Lower leg skin (tissue), 4 donors: ENCODE measurements around the gene AKT3. TPM values are rescaled to one million over a fixed set of nuclear protein-coding genes. Genes with fewer than 3 reads are reported as not detected.

ENCODE experiments used
- DNase-seq, 2 donors: peaks; one replicate each; pipeline ENCODE4 v3.0.0-alpha.2; 2019; ENCODE audit warnings: low spot score in 2 of 2
- H3K4me3 ChIP-seq: fragments of 200-600 bp; sonication (generic); 2 replicates; pipeline ENCODE4 v1.5.1; 2017; ENCODE audit warnings: mild to moderate bottlenecking, low read depth; ENCODE audit not compliant: poor library complexity, severe bottlenecking
- POLR2A ChIP-seq, 2 donors: fragments of 450-650 bp; IDR thresholded peaks; one replicate each; pipeline ENCODE4 v1.6.1; 2016 to 2017; ENCODE audit warnings: antibody characterized with exemption in 2 of 2, mild to moderate bottlenecking in 1 of 2, moderate library complexity in 1 of 2
- WGBS, 2 donors: methylation state at CpG; one replicate each; pipeline ENCODE4 v1.1.5; 2018; 5-methylcytosine and 5-hydroxymethylcytosine counted together
- intact Hi-C: fragments of 100-400 bp; cut with DNase I; formaldehyde crosslinking; loops from one replicate; pipeline ENCODE4 v1.15.0; 2023; ENCODE audit warnings: low total_unique reads
- total RNA-seq, 4 donors: library from RNA; depleted of rRNA; stranded (reverse); fragments of >200 nt; gene quantifications; one replicate each; pipeline ENCODE4 v1.1.0, GENCODE V29; 2016
- TF ChIP-seq, protein P1 (sequence below), 3 donors: fragments of 450-650 bp; IDR thresholded peaks; one replicate each; pipeline ENCODE4 v1.5.1; 2016; ENCODE audit warnings: antibody characterized with exemption in 3 of 3, mild to moderate bottlenecking in 3 of 3, moderate library complexity in 2 of 3

AKT3 gene
- total RNA-seq, 4 donors from 2014 or later: 7.8 to 16.3 (median 10.4) TPM

DNA sequence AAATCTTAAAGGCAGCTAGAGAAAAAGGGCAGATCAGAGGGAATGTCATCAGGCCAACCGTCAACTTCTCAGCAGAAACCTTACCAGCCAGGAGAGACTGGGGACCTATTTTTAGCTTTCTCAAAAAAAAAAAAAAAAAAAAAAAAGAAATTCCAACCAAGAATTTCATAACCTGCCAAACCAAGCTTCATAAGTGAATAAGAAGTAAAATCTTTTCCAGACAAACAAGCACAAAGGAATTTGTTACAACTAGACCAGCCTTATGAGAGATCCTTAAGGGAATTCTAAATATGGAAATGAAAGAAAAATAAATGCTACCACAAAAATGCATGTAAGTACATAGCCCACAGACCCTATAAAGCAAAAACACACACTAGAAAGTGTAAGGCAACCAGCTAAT is 267.7 kb downstream of the AKT3 start:
- WGBS, 2 donors: 85 to 100% methylated on average over 1 of the region's 1 CpG
- intact Hi-C loops: no loop called here

DNA sequence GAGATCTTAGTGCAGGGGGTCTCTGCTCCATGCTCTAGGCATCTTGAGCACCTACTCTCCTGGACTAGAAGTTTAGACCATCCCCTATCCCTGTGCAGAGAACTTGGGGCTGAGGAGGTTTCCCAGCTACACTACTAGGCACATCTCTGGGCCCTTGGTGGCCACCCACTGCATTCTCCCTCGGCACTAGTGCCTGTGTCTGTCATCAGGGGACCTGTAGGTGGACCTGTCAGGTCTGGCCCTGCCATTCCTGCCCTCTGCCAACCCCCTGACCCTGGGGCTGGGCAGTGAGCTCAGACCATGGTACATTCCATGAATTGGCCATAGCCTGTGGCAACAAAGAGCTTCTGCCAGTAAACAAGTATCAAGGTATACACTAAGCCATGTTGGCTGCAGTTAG is 269.1 kb downstream of the AKT3 start:
- no peak overlapping the region for H3K4me3 ChIP-seq
- TF ChIP-seq POLR2A (IDR thresholded peaks at IDR 0.05): no peak
- TF ChIP-seq, protein P1, sequence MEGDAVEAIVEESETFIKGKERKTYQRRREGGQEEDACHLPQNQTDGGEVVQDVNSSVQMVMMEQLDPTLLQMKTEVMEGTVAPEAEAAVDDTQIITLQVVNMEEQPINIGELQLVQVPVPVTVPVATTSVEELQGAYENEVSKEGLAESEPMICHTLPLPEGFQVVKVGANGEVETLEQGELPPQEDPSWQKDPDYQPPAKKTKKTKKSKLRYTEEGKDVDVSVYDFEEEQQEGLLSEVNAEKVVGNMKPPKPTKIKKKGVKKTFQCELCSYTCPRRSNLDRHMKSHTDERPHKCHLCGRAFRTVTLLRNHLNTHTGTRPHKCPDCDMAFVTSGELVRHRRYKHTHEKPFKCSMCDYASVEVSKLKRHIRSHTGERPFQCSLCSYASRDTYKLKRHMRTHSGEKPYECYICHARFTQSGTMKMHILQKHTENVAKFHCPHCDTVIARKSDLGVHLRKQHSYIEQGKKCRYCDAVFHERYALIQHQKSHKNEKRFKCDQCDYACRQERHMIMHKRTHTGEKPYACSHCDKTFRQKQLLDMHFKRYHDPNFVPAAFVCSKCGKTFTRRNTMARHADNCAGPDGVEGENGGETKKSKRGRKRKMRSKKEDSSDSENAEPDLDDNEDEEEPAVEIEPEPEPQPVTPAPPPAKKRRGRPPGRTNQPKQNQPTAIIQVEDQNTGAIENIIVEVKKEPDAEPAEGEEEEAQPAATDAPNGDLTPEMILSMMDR (IDR thresholded peaks at IDR 0.05): no peak
- 73 to 100% methylated on average over 1 of the region's 1 CpG for WGBS, 2 donors
- intact Hi-C loops: no loop called here
- no peak for DNase-seq

More for the DNA sequence above, 267.7 kb downstream of the AKT3 start:
- H3K4me3 ChIP-seq: no peak overlapping the region
- no peak for DNase-seq
- TF ChIP-seq, protein P1 (IDR thresholded peaks at IDR 0.05): no peak
- no peak for TF ChIP-seq POLR2A (IDR thresholded peaks at IDR 0.05)

DNA sequence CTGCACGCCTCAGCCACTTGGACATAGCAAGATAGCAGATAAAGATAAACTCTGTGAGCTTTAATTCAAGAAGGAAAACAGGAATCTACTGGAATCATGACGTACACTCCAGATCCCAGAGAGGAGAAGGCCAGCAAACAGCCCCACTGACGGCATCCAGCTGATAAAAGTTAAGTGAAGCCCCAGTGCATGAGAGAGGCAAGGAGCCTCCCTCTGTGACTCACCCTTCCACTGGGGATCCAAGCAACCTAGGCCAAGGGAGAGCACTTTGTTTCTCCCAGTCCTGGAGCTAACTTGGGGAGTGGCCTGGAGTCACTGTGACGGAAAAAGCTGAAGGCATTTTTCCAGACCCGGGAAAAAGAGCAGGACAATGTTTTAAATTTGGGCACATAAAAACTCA is 270.0 kb downstream of the AKT3 start:
- intact Hi-C loops: no loop called here
- H3K4me3 ChIP-seq: no peak overlapping the region
- TF ChIP-seq POLR2A (IDR thresholded peaks at IDR 0.05): no peak
- TF ChIP-seq, protein P1 (IDR thresholded peaks at IDR 0.05): no peak
- no peak for DNase-seq
- 77 to 92% methylated on average over 4 to 5 of the region's 5 CpGs for WGBS, 2 donors

DNA sequence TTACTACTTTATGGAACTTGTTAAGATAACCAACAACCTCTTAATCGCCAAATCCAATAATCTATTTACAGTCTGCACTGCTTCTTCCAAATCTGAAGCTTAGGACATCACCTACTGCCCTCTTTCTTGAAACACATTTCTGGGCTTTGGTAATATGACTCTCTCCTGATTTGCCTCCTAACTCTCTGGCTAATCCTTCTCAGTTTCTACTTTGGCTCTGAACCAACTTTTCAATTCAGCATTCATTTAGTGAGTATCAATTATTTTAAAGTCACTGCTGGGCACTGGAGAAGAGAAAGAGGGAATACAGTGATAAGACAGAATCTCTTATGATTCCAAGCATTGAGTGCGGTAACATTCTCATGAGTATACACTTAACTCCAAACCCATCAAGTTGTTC is 275.0 kb downstream of the AKT3 start:
- TF ChIP-seq, protein P1 (IDR thresholded peaks at IDR 0.05): no peak
- no peak for TF ChIP-seq POLR2A (IDR thresholded peaks at IDR 0.05)
- DNase-seq: no peak
- WGBS, 2 donors: 100% methylated on average over 2 of the region's 2 CpGs
- intact Hi-C loops: no loop called here
- H3K4me3 ChIP-seq: no peak overlapping the region

DNA sequence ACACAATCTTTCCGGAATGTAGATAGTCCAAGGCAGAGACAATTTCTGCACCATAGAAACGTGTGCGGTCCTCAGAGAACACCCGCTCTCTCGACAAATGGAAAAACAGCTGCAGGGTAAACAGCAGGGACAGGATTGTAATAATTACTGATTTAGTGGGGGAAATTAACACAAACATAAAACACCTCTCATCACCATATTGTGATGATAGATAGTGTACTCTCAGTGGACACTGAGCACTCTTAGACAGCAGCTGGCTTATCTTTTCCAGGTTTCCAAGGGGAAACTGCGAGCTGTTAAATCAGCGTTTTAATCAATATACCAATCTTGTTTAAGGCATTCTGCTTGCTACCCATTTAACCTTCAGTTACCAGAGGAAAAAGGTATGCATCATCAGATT is 277.1 kb downstream of the AKT3 start:
- H3K4me3 ChIP-seq: no peak overlapping the region
- TF ChIP-seq, protein P1 (IDR thresholded peaks at IDR 0.05): no peak
- no peak for TF ChIP-seq POLR2A (IDR thresholded peaks at IDR 0.05)
- 89 to 91% methylated on average over 7 of the region's 7 CpGs for WGBS, 2 donors
- intact Hi-C loops: no loop called here
- DNase-seq: no peak

DNA sequence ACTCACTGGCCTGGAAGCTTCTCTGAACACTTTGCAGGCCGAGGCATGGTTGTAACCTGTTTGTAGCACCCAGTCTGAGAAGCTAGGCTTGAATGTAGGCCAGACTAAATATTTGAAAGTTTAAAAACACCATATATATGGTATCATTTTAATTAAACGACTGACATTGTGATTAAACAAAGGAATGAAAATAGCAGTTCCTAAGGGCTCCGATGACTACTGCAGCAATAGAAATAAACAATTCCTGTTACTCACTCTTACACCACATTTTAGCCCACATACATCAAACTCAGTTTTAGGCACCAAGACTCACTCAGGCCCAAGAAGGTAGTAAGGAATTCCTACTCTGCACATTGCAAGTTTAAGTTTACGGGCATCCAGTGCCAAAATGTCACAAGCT is 281.2 kb downstream of the AKT3 start:
- no peak for DNase-seq
- WGBS, 2 donors: 86 to 94% methylated on average over 4 of the region's 4 CpGs
- TF ChIP-seq POLR2A (IDR thresholded peaks at IDR 0.05): no peak
- TF ChIP-seq, protein P1 (IDR thresholded peaks at IDR 0.05): no peak
- intact Hi-C loops: no loop called here
- no peak overlapping the region for H3K4me3 ChIP-seq
